KBM-7 (cell line): ENCODE measurements around the gene TBCD.

ENCODE experiments used
- DNase-seq: peaks from one replicate; pipeline ENCODE4 v3.0.0-alpha.2; 2015
- in situ Hi-C: fragments of 300-500 bp; cut with MboI; formaldehyde crosslinking; loops from 2 replicates; pipeline ENCODE4 v1.14.3; 2020; ENCODE audit warnings: low sequenced_read_pairs, low pct_unique_long_range_greater_than_20kb, mixed read lengths

Gene TBCD

GRCh38 chr17:82924214-82924613 is 172.3 kb downstream of the TBCD start:
- DNase-seq: no peak
- in situ Hi-C loops: loop anchor here (10.0 kb wide), 1 partner anchor 129 kb away; no protein-coding TSS in a partner anchor

GRCh38 chr17:82924812-82925211 is 172.9 kb downstream of the TBCD start:
- DNase-seq: no peak
- in situ Hi-C loops: loop anchor here (10.0 kb wide), 1 partner anchor 130 kb away; no protein-coding TSS in a partner anchor

GRCh38 chr17:82925336-82925735 is 173.5 kb downstream of the TBCD start:
- DNase-seq: no peak
- in situ Hi-C loops: loop anchor here (10.0 kb wide), 1 partner anchor 131 kb away; no protein-coding TSS in a partner anchor

GRCh38 chr17:82926081-82926480 is 174.2 kb downstream of the TBCD start:
- DNase-seq: no peak
- in situ Hi-C loops: loop anchor here (10.0 kb wide), 1 partner anchor 131 kb away; no protein-coding TSS in a partner anchor

GRCh38 chr17:82926716-82927115 is 174.9 kb downstream of the TBCD start:
- DNase-seq: no peak
- in situ Hi-C loops: loop anchor here (10.0 kb wide), 1 partner anchor 132 kb away; no protein-coding TSS in a partner anchor

- in situ Hi-C loops: loop anchor here (10.0 kb wide), 1 partner anchor 132 kb away; no protein-coding TSS in a partner anchor
- DNase-seq: no peak
Observed at GRCh38 chr17:82927311-82927660, 175.4 kb downstream of the TBCD start.

GRCh38 chr17:82927661-82928601 is 176.1 kb downstream of the TBCD start:
- in situ Hi-C loops: loop anchor here (10.0 kb wide), 1 partner anchor 133 kb away; no protein-coding TSS in a partner anchor
- DNase-seq: no peak

- DNase-seq: no peak
- in situ Hi-C loops: loop anchor here (10.0 kb wide), 1 partner anchor 134 kb away; no protein-coding TSS in a partner anchor
Observed at GRCh38 chr17:82929011-82929622, 177.3 kb downstream of the TBCD start.

- DNase-seq: no peak
- in situ Hi-C loops: loop anchor here (10.0 kb wide), 1 partner anchor 135 kb away; no protein-coding TSS in a partner anchor
Observed at GRCh38 chr17:82929676-82930042, 177.8 kb downstream of the TBCD start.

GRCh38 chr17:82930043-82930923 is 178.4 kb downstream of the TBCD start:
- in situ Hi-C loops: no loop called here
- DNase-seq: no peak

GRCh38 chr17:82930924-82931698 is 179.2 kb downstream of the TBCD start:
- in situ Hi-C loops: no loop called here
- no peak for DNase-seq

GRCh38 chr17:82931699-82932517 is 180.0 kb downstream of the TBCD start:
- DNase-seq: no peak
- in situ Hi-C loops: no loop called here

GRCh38 chr17:82932518-82933310 is 180.8 kb downstream of the TBCD start:
- no peak for DNase-seq
- in situ Hi-C loops: no loop called here

- in situ Hi-C loops: no loop called here
- no peak for DNase-seq
Observed at GRCh38 chr17:82933911-82934310, 182.0 kb downstream of the TBCD start.

GRCh38 chr17:82935966-82936767 is 184.3 kb downstream of the TBCD start:
- no peak for DNase-seq
- in situ Hi-C loops: no loop called here

- no peak for DNase-seq
Observed at GRCh38 chr17:82936768-82937171, 184.9 kb downstream of the TBCD start.

More at GRCh38 chr17:82936768-82937171, 184.9 kb downstream of the TBCD start:
- in situ Hi-C loops: no loop called here
